ENCODE results near the gene SLC6A9. TPM values are rescaled to one million over a fixed set of nuclear protein-coding genes. Genes with fewer than 3 reads are reported as not detected.

Gene SLC6A9
- total and polyA plus RNA-seq, 8 donors = 1.1 to 40.8 (median 2.3) TPM; not detected in 1

DNA sequence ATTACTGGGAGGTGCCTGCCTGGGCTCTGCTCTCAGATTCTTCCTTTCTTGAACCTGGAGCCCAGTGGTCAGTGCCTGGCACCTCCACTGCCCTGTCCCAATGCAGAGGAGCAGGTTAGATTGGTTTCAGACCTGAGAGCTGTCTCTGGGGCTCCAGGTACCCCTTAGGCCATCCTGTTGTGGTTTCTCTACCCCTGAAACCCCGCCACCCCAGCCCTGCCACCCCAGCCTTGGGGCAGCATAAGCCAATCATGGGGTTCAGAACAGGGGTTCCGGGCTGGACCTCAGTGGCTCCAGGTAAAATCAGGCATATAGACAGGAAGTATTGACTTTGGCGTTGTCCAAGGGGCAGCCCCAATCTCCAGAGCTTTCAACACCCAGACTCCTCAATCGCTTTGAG lies 3.2 kb upstream of the SLC6A9 start:
- Histone ChIP-seq H3K9me3 (no peaks in the 10 kb centered on the region), H3K4me1 (peaks cover 24 to 59% (median 49%) of the 10 kb centered on the region in 4 donors), H3K36me3 (no peaks in the 10 kb centered on the region), H3K27ac (peak overlapping the region in 1 of 5 donors; percentile 90), H3K4me3 (no peak overlapping the region), H3K27me3 (no peaks in the 10 kb centered on the region)
- TF ChIP-seq POLR2A (IDR thresholded peaks at IDR 0.05) (no peak), POLR2AphosphoS5 (IDR thresholded peaks at IDR 0.05) (no peak), EP300 (IDR thresholded peaks at IDR 0.05) (no peak)
- TF ChIP-seq, protein P1, sequence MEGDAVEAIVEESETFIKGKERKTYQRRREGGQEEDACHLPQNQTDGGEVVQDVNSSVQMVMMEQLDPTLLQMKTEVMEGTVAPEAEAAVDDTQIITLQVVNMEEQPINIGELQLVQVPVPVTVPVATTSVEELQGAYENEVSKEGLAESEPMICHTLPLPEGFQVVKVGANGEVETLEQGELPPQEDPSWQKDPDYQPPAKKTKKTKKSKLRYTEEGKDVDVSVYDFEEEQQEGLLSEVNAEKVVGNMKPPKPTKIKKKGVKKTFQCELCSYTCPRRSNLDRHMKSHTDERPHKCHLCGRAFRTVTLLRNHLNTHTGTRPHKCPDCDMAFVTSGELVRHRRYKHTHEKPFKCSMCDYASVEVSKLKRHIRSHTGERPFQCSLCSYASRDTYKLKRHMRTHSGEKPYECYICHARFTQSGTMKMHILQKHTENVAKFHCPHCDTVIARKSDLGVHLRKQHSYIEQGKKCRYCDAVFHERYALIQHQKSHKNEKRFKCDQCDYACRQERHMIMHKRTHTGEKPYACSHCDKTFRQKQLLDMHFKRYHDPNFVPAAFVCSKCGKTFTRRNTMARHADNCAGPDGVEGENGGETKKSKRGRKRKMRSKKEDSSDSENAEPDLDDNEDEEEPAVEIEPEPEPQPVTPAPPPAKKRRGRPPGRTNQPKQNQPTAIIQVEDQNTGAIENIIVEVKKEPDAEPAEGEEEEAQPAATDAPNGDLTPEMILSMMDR (IDR thresholded peaks at IDR 0.05) = no peak
- DNase-seq = no peak
- WGBS, 5 donors = 86 to 94% (median 90%) methylated on average over 4 of the region's 4 CpGs
- intact Hi-C loops (cut with DNase I; ENCODE audit: low total_unique reads) = no loop called here

DNA sequence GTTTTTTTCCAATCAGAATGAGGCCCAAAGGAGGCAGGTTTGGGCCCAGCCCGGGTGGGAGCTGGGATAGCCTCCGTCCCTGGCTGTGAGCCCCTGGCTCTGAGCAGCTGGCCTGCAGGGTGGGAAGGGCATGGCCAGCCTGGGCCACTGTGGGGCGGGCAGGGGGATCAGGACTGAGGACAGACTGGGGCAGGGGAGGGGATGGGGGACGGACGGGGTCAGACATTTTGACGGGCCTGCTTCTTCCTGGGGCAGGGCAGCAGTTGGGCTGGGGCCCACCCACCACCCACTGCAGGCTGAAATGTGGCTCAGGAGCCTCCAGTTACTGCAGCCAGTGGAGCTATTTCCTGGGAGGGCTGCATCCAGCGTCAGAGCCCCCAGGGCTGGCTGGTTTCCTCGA lies 2.5 kb upstream of the SLC6A9 start:
- peak overlapping the region in 1 of 5 donors; percentile 90 for H3K27ac ChIP-seq
- no peak for DNase-seq
- TF ChIP-seq, protein P1 (IDR thresholded peaks at IDR 0.05) = no peak
- no peak for TF ChIP-seq POLR2AphosphoS5 (IDR thresholded peaks at IDR 0.05)
- no peak for TF ChIP-seq EP300 (IDR thresholded peaks at IDR 0.05)
- no peak for TF ChIP-seq POLR2A (IDR thresholded peaks at IDR 0.05)
- no peak overlapping the region for H3K4me3 ChIP-seq
- intact Hi-C loops (cut with DNase I; ENCODE audit: low total_unique reads) = no loop called here
- H3K27me3 ChIP-seq = no peaks in the 10 kb centered on the region
- 72 to 91% (median 86%) methylated on average over 2 to 8 of the region's 8 CpGs for WGBS, 5 donors
- no peaks in the 10 kb centered on the region for H3K9me3 ChIP-seq
- H3K4me1 ChIP-seq = peaks cover 29 to 65% (median 56%) of the 10 kb centered on the region in 4 donors
- H3K36me3 ChIP-seq = no peaks in the 10 kb centered on the region

DNA sequence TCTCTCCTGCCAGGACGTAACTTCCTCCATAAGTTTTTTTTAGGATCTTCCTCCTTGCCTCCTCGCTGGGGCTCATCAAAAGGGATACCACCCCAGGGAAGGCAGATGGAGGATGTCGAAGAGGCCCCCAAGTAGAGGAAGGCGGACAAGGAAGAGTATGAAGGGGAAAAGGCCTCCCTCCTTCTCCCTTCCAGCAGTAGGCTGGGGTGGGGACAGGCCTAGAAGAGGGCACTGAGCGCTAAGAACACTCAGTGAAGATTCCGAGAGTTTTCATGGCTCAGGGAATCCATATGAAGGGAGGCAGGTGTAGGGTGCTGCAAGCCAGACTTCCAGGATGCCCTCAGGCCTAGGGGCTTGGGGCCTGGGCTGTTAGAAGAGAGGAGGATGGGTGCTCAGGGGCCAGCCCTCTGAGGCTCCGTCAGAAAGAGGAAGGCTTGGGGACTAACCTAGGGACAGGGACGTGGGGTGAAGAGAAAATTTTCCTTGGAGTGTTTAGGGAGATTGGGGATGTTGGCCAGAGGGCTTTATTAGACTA lies 1.8 kb upstream of the SLC6A9 start:
- H3K4me1 ChIP-seq = peaks cover 29 to 72% (median 57%) of the 10 kb centered on the region in 4 donors
- WGBS, 5 donors = 78 to 92% (median 85%) methylated on average over 8 of the region's 8 CpGs
- no peak for DNase-seq
- TF ChIP-seq EP300 (IDR thresholded peaks at IDR 0.05) = no peak
- H3K27me3 ChIP-seq = no peaks in the 10 kb centered on the region
- H3K9me3 ChIP-seq = no peaks in the 10 kb centered on the region
- H3K4me3 ChIP-seq = no peak overlapping the region
- intact Hi-C loops (cut with DNase I; ENCODE audit: low total_unique reads) = no loop called here
- no peaks in the 10 kb centered on the region for H3K36me3 ChIP-seq
- H3K27ac ChIP-seq = peak overlapping the region in 3 of 5 donors; percentile 89 to 92 (median 90)

DNA sequence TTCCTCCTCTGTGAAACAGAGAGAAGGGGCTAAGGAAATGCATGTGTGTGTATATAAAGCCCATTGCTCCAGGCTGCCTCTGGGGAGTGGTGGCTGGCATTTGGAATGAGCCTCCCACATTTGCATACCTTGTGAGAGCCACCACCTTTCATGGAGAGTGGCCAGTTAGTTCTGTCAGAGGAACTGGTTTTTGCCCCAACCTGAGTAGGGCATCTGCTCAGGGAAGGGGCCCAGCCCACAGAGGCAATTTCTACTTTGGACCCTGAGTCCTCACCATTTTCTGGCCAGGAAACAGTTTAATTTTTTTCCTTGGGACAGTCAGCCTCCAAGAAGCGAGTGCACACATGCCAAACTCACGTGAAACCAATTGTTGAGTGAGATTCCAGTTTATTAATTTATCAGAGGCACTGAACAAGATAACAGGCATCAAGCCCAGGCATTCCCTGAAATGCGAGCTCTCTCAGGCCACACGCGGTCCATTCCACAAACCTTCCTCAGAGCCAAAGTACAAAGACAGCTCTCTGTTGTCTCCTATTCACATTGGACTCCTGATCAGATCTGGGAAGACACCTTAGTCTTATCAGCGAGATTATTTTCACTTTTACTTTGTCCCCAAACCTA lies 1.0 kb upstream of the SLC6A9 start:
- peak in 1 of 2 donors; percentile 55 for DNase-seq
- intact Hi-C loops (cut with DNase I; ENCODE audit: low total_unique reads) = no loop called here

More for the DNA sequence above, 1.0 kb upstream of the SLC6A9 start:
- Histone ChIP-seq H3K27ac (peak overlapping the region; percentile 17 to 92 (median 89)), H3K27me3 (no peaks in the 10 kb centered on the region), H3K36me3 (no peaks in the 10 kb centered on the region), H3K9me3 (no peaks in the 10 kb centered on the region), H3K4me1 (peaks cover 29 to 71% (median 57%) of the 10 kb centered on the region in 4 donors), H3K4me3 (no peak overlapping the region)
- 36 to 51% (median 42%) methylated on average over 6 of the region's 6 CpGs for WGBS, 5 donors
- TF ChIP-seq EP300 (IDR thresholded peaks at IDR 0.05) (no peak), POLR2AphosphoS5 (IDR thresholded peaks at IDR 0.05) (no peak), POLR2A (IDR thresholded peaks at IDR 0.05) (no peak)
- TF ChIP-seq, protein P1 (IDR thresholded peaks at IDR 0.05) = no peak
